Neural crest cell (in vitro differentiated cells): Measurements from ENCODE around the gene GRPEL1. TPM values are rescaled to one million over a fixed set of nuclear protein-coding genes. Genes with fewer than 3 reads are reported as not detected.

Source experiments
- DNase-seq: peaks from one replicate; pipeline ENCODE4 v3.0.0; 2021; ENCODE audit warnings: low read depth, mixed read lengths, low spot score
- H3K27ac Mint-ChIP-seq: one replicate; pipeline ENCODE4 v1.8.0; 2021; ENCODE audit warnings: mild to moderate bottlenecking, mixed read lengths; ENCODE audit not compliant: unreplicated experiment
- H3K27me3 Mint-ChIP-seq: 2 replicates; pipeline ENCODE4 v1.8.0; 2021; ENCODE audit warnings: low read depth, mild to moderate bottlenecking, mixed read lengths
- H3K36me3 Mint-ChIP-seq: 2 replicates; pipeline ENCODE4 v1.8.0; 2021; ENCODE audit warnings: low read depth, mild to moderate bottlenecking, mixed read lengths
- H3K4me1 Mint-ChIP-seq: 2 replicates; pipeline ENCODE4 v1.8.0; 2021; ENCODE audit warnings: mixed read lengths
- H3K4me3 Mint-ChIP-seq: one replicate; pipeline ENCODE4 v1.8.0; 2021; ENCODE audit warnings: mild to moderate bottlenecking, mixed read lengths
- H3K9me3 Mint-ChIP-seq: 2 replicates; pipeline ENCODE4 v1.8.0; 2021; ENCODE audit warnings: mixed read lengths
- total RNA-seq: library from RNA; stranded (reverse); gene quantifications from 2 replicates; pipeline ENCODE4 v1.2.1, GENCODE V29; 2021
- TF ChIP-seq, protein P1 (sequence below): fragments of 200-600 bp; sonication (generic); conservative IDR thresholded peaks from 2 replicates; pipeline ENCODE4 v1.5.0; 2021; ENCODE audit warnings: antibody characterized with exemption, mild to moderate bottlenecking

The GRPEL1 gene
- total RNA-seq, 1 donor from 2014 or later = 28.2 TPM

- Mint-ChIP-seq H3K36me3 (no peaks in the 10 kb centered on the region), H3K27ac (no peak overlapping the region), H3K4me3 (no peak overlapping the region), H3K9me3 (peaks cover 7% of the 10 kb centered on the region), H3K27me3 (peaks cover 39% of the 10 kb centered on the region), H3K4me1 (no peaks in the 10 kb centered on the region)
- DNase-seq = no peak
- TF ChIP-seq, protein P1, sequence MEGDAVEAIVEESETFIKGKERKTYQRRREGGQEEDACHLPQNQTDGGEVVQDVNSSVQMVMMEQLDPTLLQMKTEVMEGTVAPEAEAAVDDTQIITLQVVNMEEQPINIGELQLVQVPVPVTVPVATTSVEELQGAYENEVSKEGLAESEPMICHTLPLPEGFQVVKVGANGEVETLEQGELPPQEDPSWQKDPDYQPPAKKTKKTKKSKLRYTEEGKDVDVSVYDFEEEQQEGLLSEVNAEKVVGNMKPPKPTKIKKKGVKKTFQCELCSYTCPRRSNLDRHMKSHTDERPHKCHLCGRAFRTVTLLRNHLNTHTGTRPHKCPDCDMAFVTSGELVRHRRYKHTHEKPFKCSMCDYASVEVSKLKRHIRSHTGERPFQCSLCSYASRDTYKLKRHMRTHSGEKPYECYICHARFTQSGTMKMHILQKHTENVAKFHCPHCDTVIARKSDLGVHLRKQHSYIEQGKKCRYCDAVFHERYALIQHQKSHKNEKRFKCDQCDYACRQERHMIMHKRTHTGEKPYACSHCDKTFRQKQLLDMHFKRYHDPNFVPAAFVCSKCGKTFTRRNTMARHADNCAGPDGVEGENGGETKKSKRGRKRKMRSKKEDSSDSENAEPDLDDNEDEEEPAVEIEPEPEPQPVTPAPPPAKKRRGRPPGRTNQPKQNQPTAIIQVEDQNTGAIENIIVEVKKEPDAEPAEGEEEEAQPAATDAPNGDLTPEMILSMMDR = no peak
Observed at GRCh38 chr4:7078025-7078424, 10.2 kb upstream of the GRPEL1 start.

DNA sequence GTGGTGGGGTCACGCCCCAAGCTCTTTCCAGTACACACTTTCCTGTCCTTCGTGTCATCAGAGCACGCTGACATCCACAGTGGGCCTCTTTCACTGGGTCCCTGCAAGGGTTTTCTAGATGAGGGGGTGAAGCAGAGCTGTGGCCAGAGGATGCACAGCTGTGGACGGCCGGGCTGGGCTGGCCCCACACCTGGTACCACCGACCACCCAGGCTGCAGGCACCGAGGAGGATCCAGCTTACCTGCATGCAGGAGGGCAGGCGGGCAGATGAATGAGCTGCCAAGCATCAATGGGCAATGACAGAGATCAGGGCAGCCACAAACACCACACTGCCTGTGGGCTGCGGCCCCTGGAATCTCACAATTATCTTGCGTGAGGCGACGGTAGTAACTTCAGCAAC, 9.5 kb upstream of the GRPEL1 start:
- Mint-ChIP-seq H3K4me1 (no peaks in the 10 kb centered on the region), H3K27ac (no peak overlapping the region), H3K9me3 (peaks cover 7% of the 10 kb centered on the region), H3K4me3 (no peak overlapping the region), H3K27me3 (peaks cover 37% of the 10 kb centered on the region), H3K36me3 (no peaks in the 10 kb centered on the region)
- DNase-seq = no peak
- TF ChIP-seq, protein P1 = no peak

GRCh38 chr4:7076696-7077082, 8.8 kb upstream of the GRPEL1 start:
- peaks cover 7% of the 10 kb centered on the region for H3K9me3 Mint-ChIP-seq
- no peaks in the 10 kb centered on the region for H3K4me1 Mint-ChIP-seq
- H3K27ac Mint-ChIP-seq = no peak overlapping the region
- DNase-seq = no peak
- H3K27me3 Mint-ChIP-seq = peaks cover 37% of the 10 kb centered on the region
- TF ChIP-seq, protein P1 = no peak
- no peaks in the 10 kb centered on the region for H3K36me3 Mint-ChIP-seq
- no peak overlapping the region for H3K4me3 Mint-ChIP-seq

GRCh38 chr4:7075962-7076695, 8.3 kb upstream of the GRPEL1 start:
- H3K27me3 Mint-ChIP-seq = peaks cover 34% of the 10 kb centered on the region
- no peaks in the 10 kb centered on the region for H3K36me3 Mint-ChIP-seq
- no peaks in the 10 kb centered on the region for H3K4me1 Mint-ChIP-seq
- no peak overlapping the region for H3K4me3 Mint-ChIP-seq
- TF ChIP-seq, protein P1 = no peak
- H3K27ac Mint-ChIP-seq = no peak overlapping the region
- no peak for DNase-seq
- H3K9me3 Mint-ChIP-seq = peaks cover 7% of the 10 kb centered on the region

DNA sequence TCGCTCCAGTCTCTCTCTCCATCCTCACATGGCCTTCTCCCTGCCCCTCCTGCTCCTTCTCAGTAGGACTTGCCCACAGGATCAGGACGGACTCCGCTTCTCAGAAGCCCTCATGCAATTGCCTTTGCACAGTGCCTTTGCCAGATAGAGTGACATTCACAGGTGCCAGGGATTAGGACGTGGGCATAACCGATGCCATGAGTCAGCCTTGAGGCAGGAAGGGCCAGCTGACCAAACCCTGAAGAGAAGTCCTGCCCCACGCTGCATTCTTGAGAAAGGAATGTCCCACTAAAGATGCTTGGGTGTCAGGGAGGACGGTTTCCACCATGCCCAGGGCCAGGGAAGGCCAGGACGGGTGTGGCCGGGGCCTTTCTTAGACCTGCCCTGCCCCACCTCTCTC, 6.6 kb upstream of the GRPEL1 start:
- TF ChIP-seq, protein P1 = no peak
- peaks cover 3% of the 10 kb centered on the region for H3K9me3 Mint-ChIP-seq
- H3K27ac Mint-ChIP-seq = no peak overlapping the region
- no peak for DNase-seq
- peaks cover 7% of the 10 kb centered on the region for H3K4me1 Mint-ChIP-seq
- H3K36me3 Mint-ChIP-seq = no peaks in the 10 kb centered on the region
- H3K4me3 Mint-ChIP-seq = no peak overlapping the region
- peaks cover 26% of the 10 kb centered on the region for H3K27me3 Mint-ChIP-seq
